HFFc6 (cell line): ENCODE data around the gene LAPTM5. TPM values are rescaled to one million over a fixed set of nuclear protein-coding genes. Genes with fewer than 3 reads are reported as not detected.

ENCODE experiments used
- DNase-seq: peaks from one replicate; pipeline ENCODE4 v3.0.0-alpha.2; 2018
- H3K27ac Mint-ChIP-seq: 2 replicates; pipeline ENCODE4 v1.8.0; 2020; ENCODE audit warnings: mild to moderate bottlenecking, mixed read lengths
- H3K27me3 Mint-ChIP-seq: 2 replicates; pipeline ENCODE4 v1.8.0; 2021; ENCODE audit warnings: mild to moderate bottlenecking, moderate library complexity, mixed read lengths; ENCODE audit not compliant: insufficient read depth
- H3K36me3 Mint-ChIP-seq: 2 replicates; pipeline ENCODE4 v1.8.0; 2021; ENCODE audit warnings: low read depth, mixed read lengths
- H3K4me1 Mint-ChIP-seq: 2 replicates; pipeline ENCODE4 v1.8.0; 2020; ENCODE audit warnings: low read depth, mixed read lengths
- H3K4me3 Mint-ChIP-seq: 2 replicates; pipeline ENCODE4 v1.8.0; 2020; ENCODE audit warnings: mild to moderate bottlenecking, moderate library complexity, mixed read lengths
- H3K9me3 Mint-ChIP-seq: 2 replicates; pipeline ENCODE4 v1.8.0; 2020; ENCODE audit warnings: mild to moderate bottlenecking, mixed read lengths
- total RNA-seq, 6 experiments: library from RNA; stranded (reverse); fragmentation: NEBNext Ultra II Directional; extraction: Animal tissue kit (Norgen Biotek cat#: 25700); gene quantifications; 2 replicates in 1 of 6; 3 replicates in 5 of 6; pipeline ENCODE4 v1.2.3, GENCODE V29; 2021
- TF ChIP-seq, protein P1 (sequence below): fragments of 200-600 bp; sonication (generic); IDR thresholded peaks from 2 replicates; pipeline ENCODE4 v1.5.0; 2021; ENCODE audit warnings: antibody characterized with exemption, mild to moderate bottlenecking

LAPTM5 gene
- total RNA-seq, 6 experiments from 2014 or later: 0.38 to 0.81 (median 0.63) TPM

DNA sequence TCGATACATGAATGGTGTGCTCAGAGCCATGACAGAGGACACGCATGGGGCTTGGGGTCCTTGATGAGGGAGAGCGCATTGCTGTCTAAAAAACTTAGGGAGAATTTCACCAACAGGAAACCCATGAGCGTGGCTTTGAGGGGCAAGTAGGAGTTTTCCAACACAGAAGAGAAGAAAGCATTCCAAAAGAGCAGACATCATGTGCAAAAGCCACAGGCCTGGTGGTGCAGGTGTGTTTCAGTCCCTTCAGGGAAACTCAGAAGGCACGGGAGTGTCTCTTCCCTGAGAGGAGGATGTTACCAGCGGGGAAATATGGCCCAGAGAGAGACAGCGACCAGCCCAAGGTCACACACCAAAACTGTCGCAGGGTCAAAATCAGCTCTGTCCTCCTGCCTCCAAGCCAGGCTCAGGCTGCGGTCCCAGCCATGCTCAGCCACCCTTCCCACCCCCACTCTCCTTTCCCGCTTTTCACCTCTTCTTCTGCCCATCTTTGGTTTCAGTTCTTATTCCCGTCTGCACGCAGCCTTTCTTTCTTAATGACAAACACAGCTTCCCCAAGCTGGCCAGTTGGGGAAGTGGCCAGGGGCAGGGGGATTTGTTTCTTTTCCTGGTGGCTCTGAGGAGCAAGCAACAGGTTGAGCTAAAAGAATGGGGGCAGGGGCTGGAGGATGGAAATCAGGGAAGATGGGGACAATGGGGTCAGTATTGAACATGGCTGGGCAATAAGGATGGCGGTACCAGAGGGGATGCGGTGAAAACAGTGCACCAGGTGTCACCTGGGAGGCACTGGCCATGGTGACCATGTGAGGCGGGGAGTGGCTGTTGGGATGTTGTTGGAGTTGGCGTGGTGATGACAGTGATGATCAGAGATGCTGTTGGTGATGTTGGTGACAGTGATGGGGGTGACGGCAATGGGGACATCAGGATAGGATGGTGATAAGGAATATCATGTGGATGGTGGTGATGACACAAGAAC lies 10.3 kb downstream of the LAPTM5 start:
- Mint-ChIP-seq H3K9me3 (no peaks in the 10 kb centered on the region), H3K27me3 (peaks cover 9% of the 10 kb centered on the region), H3K27ac (no peak overlapping the region), H3K36me3 (no peaks in the 10 kb centered on the region), H3K4me3 (no peak overlapping the region), H3K4me1 (peaks cover 9% of the 10 kb centered on the region)
- DNase-seq: no peak
- TF ChIP-seq, protein P1, sequence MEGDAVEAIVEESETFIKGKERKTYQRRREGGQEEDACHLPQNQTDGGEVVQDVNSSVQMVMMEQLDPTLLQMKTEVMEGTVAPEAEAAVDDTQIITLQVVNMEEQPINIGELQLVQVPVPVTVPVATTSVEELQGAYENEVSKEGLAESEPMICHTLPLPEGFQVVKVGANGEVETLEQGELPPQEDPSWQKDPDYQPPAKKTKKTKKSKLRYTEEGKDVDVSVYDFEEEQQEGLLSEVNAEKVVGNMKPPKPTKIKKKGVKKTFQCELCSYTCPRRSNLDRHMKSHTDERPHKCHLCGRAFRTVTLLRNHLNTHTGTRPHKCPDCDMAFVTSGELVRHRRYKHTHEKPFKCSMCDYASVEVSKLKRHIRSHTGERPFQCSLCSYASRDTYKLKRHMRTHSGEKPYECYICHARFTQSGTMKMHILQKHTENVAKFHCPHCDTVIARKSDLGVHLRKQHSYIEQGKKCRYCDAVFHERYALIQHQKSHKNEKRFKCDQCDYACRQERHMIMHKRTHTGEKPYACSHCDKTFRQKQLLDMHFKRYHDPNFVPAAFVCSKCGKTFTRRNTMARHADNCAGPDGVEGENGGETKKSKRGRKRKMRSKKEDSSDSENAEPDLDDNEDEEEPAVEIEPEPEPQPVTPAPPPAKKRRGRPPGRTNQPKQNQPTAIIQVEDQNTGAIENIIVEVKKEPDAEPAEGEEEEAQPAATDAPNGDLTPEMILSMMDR: no peak

DNA sequence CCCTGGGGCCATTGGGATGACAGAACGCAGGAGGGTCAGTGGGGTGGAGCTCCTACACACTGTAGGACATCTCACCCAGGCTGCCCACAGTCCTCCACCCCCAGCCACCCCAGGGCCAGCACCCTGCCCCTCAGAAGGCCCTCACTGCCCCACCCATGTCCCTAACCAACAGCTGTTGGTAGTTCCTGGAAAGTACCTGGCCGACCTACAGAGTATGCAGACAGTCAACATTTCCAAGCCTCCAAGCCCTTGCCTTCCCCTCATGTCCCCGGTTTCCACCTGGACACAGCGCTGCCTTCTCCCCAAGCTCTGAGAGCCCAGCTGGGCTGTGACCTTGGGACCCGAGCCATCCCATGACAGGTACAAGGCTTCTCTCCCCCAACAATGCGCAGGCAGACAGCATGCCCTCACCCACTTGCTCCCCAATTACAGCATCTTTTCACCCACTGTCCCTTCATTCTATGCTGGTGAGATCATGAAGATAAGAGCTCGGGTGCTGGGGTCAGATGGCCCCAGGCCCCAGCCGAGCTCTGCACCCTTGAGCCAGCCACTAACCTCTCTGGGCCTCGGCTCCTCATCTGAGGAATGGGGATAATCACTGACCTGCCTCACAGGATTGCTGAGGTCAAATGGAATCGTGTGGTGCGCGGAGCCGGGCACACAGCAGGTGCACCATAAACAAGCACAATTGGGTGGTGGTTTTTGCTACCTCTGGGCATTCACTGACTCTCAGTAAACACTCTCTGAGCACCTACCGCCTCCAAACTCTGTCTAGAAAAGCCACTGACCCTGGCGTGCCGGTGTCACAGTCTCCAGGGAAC lies 11.2 kb downstream of the LAPTM5 start:
- Mint-ChIP-seq H3K27me3 (peaks cover 13% of the 10 kb centered on the region), H3K36me3 (no peaks in the 10 kb centered on the region), H3K4me1 (peaks cover 9% of the 10 kb centered on the region), H3K27ac (no peak overlapping the region), H3K4me3 (no peak overlapping the region), H3K9me3 (no peaks in the 10 kb centered on the region)
- no peak for DNase-seq
- TF ChIP-seq, protein P1: no peak

DNA sequence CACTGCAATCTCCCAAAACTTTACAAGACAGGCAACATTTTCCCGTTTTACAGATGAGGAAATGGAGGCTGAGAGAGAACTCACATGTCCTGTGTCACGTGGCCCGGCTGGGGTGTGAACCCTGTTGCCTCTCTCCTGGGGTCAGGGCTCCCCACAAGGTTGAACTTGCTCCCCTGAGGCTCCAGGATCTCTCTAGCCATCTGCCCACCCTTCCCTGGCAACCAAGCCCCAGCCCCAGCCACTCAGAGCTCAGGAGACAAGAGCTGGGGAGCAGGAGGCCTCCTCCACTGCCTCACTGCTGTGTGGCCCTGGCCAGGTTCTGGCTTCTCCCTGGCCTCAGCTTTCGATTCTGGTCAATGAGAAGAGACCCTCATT lies 11.8 kb downstream of the LAPTM5 start:
- DNase-seq: no peak
- Mint-ChIP-seq H3K27me3 (peaks cover 13% of the 10 kb centered on the region), H3K27ac (no peak overlapping the region), H3K4me1 (peaks cover 15% of the 10 kb centered on the region), H3K9me3 (no peaks in the 10 kb centered on the region), H3K4me3 (no peak overlapping the region), H3K36me3 (no peaks in the 10 kb centered on the region)
- TF ChIP-seq, protein P1: no peak

DNA sequence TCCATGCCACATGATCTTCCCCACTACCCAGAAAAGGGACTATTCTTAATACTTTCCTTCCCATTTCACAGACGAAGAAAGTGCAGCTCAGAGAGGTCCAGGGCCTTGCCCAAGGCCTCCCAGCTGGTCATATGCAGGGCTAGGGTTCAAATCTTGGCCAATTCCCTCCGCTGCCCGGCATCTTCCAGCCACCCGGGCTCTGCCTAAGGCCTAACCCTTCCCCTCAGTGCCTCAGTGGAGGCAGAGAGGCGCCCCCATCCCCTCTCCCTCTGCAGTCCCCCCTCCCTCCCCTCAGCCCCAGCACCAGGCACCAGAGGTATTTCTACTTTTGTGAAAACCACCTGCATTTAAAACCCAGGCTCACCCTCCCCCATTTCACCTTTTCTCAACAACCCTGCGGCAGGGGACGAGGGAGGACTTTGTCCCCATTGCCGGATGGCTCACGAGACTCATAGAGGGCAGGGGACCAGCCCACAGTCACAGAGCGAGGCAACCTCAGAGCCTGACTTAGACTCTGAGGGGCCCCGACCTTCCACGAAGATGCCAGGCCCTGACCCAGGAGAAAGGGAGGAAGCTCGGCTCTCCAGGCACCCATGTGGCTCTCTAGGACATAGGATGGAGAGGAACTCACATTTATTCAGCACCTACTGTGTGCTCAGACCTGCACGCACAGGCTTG lies 12.3 kb downstream of the LAPTM5 start:
- Mint-ChIP-seq H3K27me3 (peaks cover 13% of the 10 kb centered on the region), H3K4me1 (peaks cover 15% of the 10 kb centered on the region), H3K4me3 (no peak overlapping the region), H3K36me3 (no peaks in the 10 kb centered on the region), H3K9me3 (no peaks in the 10 kb centered on the region), H3K27ac (no peak overlapping the region)
- no peak for DNase-seq
- TF ChIP-seq, protein P1: no peak

DNA sequence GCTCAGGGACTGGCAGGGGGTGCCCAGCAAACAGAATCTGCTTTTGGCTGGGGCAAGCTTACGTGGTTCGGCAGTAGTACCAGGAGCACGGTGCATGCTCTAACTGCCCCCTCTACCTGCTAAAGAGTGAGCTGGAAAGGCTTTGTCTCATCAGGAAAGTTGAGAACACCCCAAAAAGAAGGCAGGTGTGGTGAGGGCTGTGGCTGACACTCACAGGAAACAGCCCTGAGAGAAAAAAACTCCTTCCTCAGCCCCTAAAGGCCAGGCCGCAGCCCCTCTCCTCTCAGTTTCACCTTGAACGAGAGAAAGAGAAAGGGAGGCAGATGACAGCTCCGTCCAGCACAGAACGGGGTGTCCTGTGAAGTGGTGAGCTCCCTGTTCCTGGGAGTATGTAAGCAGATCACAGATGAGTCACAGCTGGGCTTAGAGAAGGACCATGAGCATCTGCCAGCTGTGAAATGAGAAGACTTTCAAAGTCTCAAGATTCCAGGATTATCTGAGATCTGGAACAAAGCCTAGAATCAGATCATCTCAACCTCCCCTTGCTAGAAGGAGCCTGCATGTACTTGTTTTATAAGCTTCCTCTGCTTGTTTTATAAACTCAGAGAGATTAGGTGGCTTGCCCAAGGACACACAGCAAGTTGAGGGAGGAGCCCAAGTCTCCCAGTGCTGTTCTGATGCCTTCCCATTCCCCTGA lies 13.4 kb downstream of the LAPTM5 start:
- Mint-ChIP-seq H3K9me3 (no peaks in the 10 kb centered on the region), H3K4me3 (no peak overlapping the region), H3K27ac (no peak overlapping the region), H3K4me1 (peaks cover 15% of the 10 kb centered on the region), H3K36me3 (no peaks in the 10 kb centered on the region), H3K27me3 (peaks cover 16% of the 10 kb centered on the region)
- DNase-seq: peak; percentile 47
- TF ChIP-seq, protein P1: no peak
